Measurements from ENCODE around the gene DUS2.

Gene DUS2

GRCh38 chr16:68037841-68038597 lies 14.9 kb downstream of the DUS2 start:
- in situ Hi-C loops (cut with HindIII; ENCODE audit: low sequenced_read_pairs), result no loop called here

DNA sequence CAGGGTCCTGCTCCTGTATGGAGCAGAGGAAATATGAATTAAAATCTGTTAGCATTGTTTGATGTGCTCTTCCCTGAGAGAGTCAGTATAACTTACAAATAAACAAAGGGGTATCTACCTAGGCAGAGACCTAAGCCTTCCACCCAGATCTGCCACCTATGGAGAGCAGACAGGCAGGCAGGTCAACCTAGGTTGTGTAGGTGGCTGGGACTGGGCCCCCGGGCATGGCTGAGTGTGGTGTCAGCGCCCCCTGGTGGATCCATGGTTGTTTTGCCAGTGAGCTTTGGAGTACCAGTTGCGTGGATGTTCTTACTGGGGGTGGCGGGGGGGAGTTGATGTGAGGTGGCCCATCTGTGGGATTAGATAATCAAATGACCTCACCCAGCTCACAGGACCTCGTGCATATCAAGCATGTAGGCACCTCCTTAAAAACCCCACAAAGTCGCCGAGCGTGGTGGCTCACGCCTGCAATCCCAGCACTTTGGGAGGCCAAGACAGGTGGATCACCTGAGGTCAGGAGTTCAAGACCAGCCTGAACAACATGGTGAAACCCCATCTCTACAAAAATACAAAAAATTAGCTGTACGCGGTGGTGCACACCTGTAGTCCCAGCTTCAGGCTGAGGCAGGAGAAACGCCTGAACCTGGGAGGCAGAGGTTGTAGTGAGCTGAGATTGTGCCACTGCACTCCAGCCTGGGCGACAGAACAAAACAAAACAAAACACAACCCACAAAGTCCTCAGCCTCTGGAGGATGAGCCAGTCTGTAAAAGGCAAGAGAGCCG lies 17.6 kb downstream of the DUS2 start:
- in situ Hi-C loops (cut with HindIII; ENCODE audit: low sequenced_read_pairs), result no loop called here

DNA sequence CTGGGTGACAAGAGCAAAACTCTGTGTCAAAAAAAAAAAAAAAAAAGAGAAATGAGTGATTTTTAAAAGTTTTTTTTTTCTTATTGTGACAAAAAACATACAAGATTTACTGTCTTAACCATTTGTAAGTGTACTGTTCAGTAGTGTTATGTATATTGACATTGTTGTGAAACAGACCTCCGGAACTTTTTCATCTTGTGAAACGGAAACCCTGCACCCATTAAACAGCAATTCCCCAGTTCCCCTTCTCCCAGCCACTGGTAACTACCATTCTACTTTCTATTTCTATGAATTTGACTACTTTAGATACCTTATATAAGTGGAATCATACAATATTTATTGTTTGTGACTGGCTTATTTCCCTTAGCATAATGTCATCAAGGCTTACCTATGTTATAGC lies 18.7 kb downstream of the DUS2 start:
- in situ Hi-C loops (cut with HindIII; ENCODE audit: low sequenced_read_pairs), result no loop called here

GRCh38 chr16:68046106-68046505 lies 23.0 kb downstream of the DUS2 start:
- in situ Hi-C loops (cut with HindIII; ENCODE audit: low sequenced_read_pairs), result no loop called here

DNA sequence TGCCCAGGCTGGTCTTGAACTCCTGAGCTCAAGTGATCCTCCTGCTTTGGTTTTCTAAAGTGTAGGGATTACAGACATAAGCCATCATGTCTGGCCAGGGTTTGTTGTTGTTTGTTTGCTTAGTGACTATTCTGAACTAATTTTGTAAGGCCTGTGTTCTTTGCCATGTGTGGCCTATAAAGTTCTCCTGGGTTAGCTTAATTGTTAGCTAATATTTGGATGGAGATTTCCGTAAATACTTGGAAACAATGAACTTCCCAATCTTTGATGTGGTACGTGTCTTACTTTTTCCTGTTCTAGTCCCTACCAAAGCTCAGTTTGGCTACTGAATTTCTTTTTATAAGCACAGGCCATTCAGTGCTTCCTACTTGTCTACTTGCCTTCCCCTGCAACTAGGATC lies 24.9 kb downstream of the DUS2 start:
- in situ Hi-C loops (cut with HindIII; ENCODE audit: low sequenced_read_pairs), result no loop called here

GRCh38 chr16:68049449-68049848 lies 26.4 kb downstream of the DUS2 start:
- in situ Hi-C loops (cut with HindIII; ENCODE audit: low sequenced_read_pairs), result no loop called here

DNA sequence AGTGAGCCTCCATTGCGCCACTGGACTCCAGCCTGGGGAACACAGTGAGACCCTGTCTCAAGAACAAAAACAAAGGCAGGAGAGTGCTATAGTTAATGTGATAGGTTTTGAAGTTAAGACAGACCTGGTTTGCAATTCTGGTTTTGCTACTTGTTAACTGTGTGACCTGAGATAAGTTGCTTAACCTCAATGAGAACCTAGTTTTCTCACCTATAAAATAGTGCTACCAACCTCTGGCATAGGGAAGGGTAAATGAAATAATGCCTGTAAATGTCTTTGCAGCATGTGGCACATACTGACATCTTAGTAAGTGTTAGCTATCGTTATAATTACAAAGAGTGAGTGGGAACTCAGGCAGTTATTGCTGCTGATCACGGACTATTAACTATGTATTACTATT lies 32.3 kb downstream of the DUS2 start:
- in situ Hi-C loops (cut with HindIII; ENCODE audit: low sequenced_read_pairs), result no loop called here

DNA sequence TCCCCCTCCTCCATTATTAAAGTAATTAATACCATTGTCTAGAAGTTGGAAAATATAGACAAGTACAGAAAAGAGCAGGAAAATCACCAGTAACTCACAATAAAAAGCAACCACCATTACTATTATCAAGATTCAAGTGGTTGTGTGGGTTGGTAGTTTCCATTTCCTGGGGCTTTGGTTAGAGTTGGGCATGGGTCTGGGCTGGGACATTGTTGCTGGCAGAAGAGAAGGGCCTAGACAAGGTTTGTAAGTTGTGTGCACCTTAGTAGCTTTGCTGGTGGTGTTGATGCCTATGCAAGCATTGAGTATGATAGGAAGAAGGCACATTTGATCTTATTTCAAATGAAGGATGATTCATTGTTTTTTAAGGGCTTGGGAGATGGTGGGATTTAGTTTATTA lies 36.7 kb downstream of the DUS2 start:
- in situ Hi-C loops (cut with HindIII; ENCODE audit: low sequenced_read_pairs), result no loop called here

DNA sequence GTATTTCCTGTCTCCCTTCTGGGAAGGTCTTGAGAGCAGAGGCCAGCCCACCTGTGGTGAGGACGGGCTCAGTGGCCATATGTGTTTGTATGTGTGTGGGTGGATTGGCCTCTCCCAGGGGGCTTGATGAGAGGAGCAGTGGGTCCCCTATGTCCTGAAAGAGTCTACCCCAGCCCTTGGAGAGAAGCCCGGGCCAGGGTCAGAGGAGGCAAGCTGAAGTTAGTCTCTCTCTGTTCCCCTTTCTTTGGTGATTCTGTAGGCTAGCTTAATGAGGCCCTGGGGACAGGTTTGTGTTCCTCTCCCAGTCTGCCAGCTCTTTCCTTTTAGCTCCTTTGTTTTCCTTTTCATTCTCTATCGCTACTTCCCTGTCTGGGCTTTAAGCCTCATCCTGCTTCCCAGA lies 38.3 kb downstream of the DUS2 start:
- in situ Hi-C loops (cut with HindIII; ENCODE audit: low sequenced_read_pairs), result no loop called here

GRCh38 chr16:68062910-68063393 lies 39.9 kb downstream of the DUS2 start:
- in situ Hi-C loops (cut with HindIII; ENCODE audit: low sequenced_read_pairs), result no loop called here

- in situ Hi-C loops (cut with HindIII; ENCODE audit: low sequenced_read_pairs), result no loop called here
Measured at GRCh38 chr16:68064791-68065365, 41.8 kb downstream of the DUS2 start.

DNA sequence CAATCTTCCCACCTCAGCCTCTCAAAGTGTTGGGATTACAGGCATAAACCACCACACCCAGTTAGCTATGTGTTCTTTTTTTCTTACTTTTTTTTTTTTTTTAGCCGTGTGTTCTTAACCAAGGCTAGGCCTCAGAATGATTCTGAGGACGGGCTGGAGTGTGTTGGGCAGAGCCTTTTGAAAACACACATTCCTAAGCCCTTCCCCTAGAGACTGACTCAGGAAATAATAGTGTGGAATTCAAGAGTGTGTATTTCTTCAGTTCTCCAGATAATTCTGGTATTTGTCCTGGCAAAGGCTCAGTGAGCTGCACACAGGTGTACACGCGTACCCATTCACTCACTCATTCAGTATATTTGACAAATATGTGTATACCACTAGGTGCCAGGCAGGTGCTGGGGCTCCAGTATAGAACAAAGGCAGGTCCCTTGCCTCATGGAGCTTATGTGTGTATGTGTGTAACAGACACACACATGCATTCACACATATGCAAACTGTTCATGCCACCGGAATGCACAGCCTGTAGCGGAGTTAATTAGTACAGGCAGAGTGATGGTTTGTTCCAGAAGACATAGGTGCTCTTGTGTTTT lies 42.7 kb downstream of the DUS2 start:
- in situ Hi-C loops (cut with HindIII; ENCODE audit: low sequenced_read_pairs), result no loop called here

DNA sequence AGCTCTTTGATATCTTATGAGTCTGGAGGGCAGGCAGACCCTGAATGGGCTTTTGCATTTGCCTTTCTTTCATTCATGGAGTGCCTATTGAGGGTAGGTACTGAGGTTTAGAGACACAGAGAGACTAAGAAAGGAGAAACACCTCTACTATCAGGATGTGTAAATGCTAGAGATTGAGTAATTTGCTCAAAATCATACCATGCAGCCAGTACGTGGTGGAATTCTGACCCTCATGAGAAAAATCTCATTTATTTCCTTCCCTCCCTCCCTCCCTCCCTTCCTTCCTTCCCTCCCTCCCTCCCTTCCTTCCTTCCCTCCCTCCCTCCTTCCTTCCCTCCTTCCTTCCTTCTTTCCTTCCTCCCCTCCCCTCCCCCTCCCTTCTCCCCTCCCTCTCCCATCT lies 43.7 kb downstream of the DUS2 start:
- in situ Hi-C loops (cut with HindIII; ENCODE audit: low sequenced_read_pairs), result no loop called here

GRCh38 chr16:68068926-68069325 lies 45.8 kb downstream of the DUS2 start:
- in situ Hi-C loops (cut with HindIII; ENCODE audit: low sequenced_read_pairs), result no loop called here

GRCh38 chr16:68069511-68070248 lies 46.6 kb downstream of the DUS2 start:
- in situ Hi-C loops (cut with HindIII; ENCODE audit: low sequenced_read_pairs), result loop anchor here (10.0 kb wide), 1 partner anchor 65 kb away; no protein-coding TSS in a partner anchor

- in situ Hi-C loops (cut with HindIII; ENCODE audit: low sequenced_read_pairs), result loop anchor here (10.0 kb wide), 1 partner anchor 65 kb away; no protein-coding TSS in a partner anchor
Measured at GRCh38 chr16:68070249-68070730, 47.2 kb downstream of the DUS2 start.

- in situ Hi-C loops (cut with HindIII; ENCODE audit: low sequenced_read_pairs), result loop anchor here (10.0 kb wide), 1 partner anchor 66 kb away; no protein-coding TSS in a partner anchor
Measured at GRCh38 chr16:68070806-68071517, 47.9 kb downstream of the DUS2 start.

DNA sequence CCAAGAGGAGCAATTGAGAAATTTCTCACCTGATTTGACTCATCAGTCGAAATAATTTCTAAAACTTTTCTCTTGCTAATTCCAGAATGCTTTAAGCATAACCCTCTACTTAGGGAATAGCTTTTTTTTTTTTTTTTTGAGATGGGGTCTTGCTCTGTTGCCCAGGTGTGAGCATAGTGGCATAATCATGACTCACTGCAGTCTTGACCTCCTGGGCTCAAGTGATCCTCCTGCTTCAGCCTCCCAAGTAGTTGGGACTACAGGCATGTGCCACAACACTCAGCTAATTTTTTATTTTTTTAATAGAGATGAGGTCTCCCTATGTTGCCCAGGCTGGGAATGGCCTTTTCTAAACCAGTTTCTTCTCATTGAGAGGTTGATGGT lies 48.4 kb downstream of the DUS2 start:
- in situ Hi-C loops (cut with HindIII; ENCODE audit: low sequenced_read_pairs), result loop anchor here (10.0 kb wide), 1 partner anchor 67 kb away; no protein-coding TSS in a partner anchor

- in situ Hi-C loops (cut with HindIII; ENCODE audit: low sequenced_read_pairs), result loop anchor here (10.0 kb wide), 1 partner anchor 67 kb away; no protein-coding TSS in a partner anchor
Measured at GRCh38 chr16:68072038-68072695, 49.1 kb downstream of the DUS2 start.
